GM23338 (cell line): ENCODE results near the gene DUSP15. TPM values are rescaled to one million over a fixed set of nuclear protein-coding genes. Genes with fewer than 3 reads are reported as not detected.

Experiments used
- ATAC-seq: fragments of 200-7000 bp; cut with Tn5 transposase; 3 replicates; pipeline ENCODE4 v1.9.1; 2020
- DNase-seq: peaks from one replicate; pipeline ENCODE4 v3.0.0-alpha.2; 2015; ENCODE audit warnings: low spot score
- H2AFZ ChIP-seq: fragments of 200-600 bp; sonication (generic); 2 replicates; pipeline ENCODE4 v1.8.0; 2016; ENCODE audit warnings: antibody characterized with exemption, mild to moderate bottlenecking, moderate library complexity
- H3F3A ChIP-seq: fragments of 200-600 bp; sonication (generic); replicated peaks from 2 replicates; pipeline ENCODE4 v1.8.0; 2017; ENCODE audit warnings: antibody characterized with exemption, mixed run types, low read depth
- H3K27ac ChIP-seq: fragments of 200-600 bp; sonication (generic); 2 replicates; pipeline ENCODE4 v1.6.1; 2016; ENCODE audit warnings: low read depth
- H3K27me3 ChIP-seq: fragments of 200-600 bp; sonication (generic); 2 replicates; pipeline ENCODE4 v1.8.0; 2016; ENCODE audit warnings: mild to moderate bottlenecking, mixed run types, moderate library complexity; ENCODE audit not compliant: insufficient read depth
- H3K36me3 ChIP-seq: fragments of 200-600 bp; sonication (generic); 2 replicates; pipeline ENCODE4 v1.8.0; 2016; ENCODE audit warnings: mild to moderate bottlenecking; ENCODE audit not compliant: insufficient read depth
- H3K4me1 ChIP-seq: fragments of 200-600 bp; sonication (generic); 2 replicates; pipeline ENCODE4 v1.8.0; 2016; ENCODE audit warnings: mild to moderate bottlenecking, moderate library complexity; ENCODE audit not compliant: insufficient read depth
- H3K4me2 ChIP-seq: fragments of 200-600 bp; sonication (generic); 2 replicates; pipeline ENCODE4 v1.7.1; 2017; ENCODE audit warnings: mixed run types
- H3K4me3 ChIP-seq: fragments of 200-600 bp; sonication (generic); 2 replicates; pipeline ENCODE4 v1.6.1; 2016; ENCODE audit warnings: mixed run types
- H3K79me2 ChIP-seq: fragments of 200-600 bp; sonication (generic); replicated peaks from 2 replicates; pipeline ENCODE4 v1.8.0; 2017; ENCODE audit warnings: mild to moderate bottlenecking; ENCODE audit not compliant: insufficient read depth
- H3K9me2 ChIP-seq: fragments of 200-600 bp; sonication (generic); 2 replicates; pipeline ENCODE4 v1.8.0; 2017; ENCODE audit not compliant: insufficient read depth
- H4K20me1 ChIP-seq: fragments of 200-600 bp; sonication (generic); replicated peaks from 2 replicates; pipeline ENCODE4 v1.8.0; 2017; ENCODE audit warnings: mild to moderate bottlenecking; ENCODE audit not compliant: insufficient read depth
- H3K27ac Mint-ChIP-seq: 2 replicates; pipeline ENCODE4 v1.8.0; 2020; ENCODE audit warnings: inconsistent platforms, mild to moderate bottlenecking, moderate library complexity, mixed read lengths
- H3K27me3 Mint-ChIP-seq: 3 replicates; pipeline ENCODE4 v1.8.0; 2022; ENCODE audit warnings: low read depth, mild to moderate bottlenecking, moderate library complexity, mixed read lengths, inconsistent platforms; ENCODE audit not compliant: insufficient read depth, poor library complexity
- H3K36me3 Mint-ChIP-seq: 3 replicates; pipeline ENCODE4 v1.8.0; 2021; ENCODE audit warnings: low read depth, mild to moderate bottlenecking, inconsistent platforms, moderate library complexity, mixed read lengths
- H3K4me1 Mint-ChIP-seq: 3 replicates; pipeline ENCODE4 v1.8.0; 2020; ENCODE audit warnings: mild to moderate bottlenecking, inconsistent platforms, mixed read lengths
- H3K4me3 Mint-ChIP-seq: 3 replicates; pipeline ENCODE4 v1.8.0; 2021; ENCODE audit warnings: moderate library complexity, mild to moderate bottlenecking, inconsistent platforms, mixed read lengths
- H3K9me3 Mint-ChIP-seq: 3 replicates; pipeline ENCODE4 v1.8.0; 2020; ENCODE audit warnings: moderate library complexity, mild to moderate bottlenecking, inconsistent platforms, mixed read lengths
- STAT1 ChIP-seq: IDR thresholded peaks from one replicate; pipeline ENCODE4 v1.6.1; 2016; ENCODE audit warnings: antibody characterized with exemption; ENCODE audit not compliant: unreplicated experiment
- polyA plus RNA-seq: library from polyadenylated mRNA; unstranded; fragments of >200 nt; fragmentation: Nextera tagmentation; extraction: Ambion mirVana; gene quantifications from 2 replicates; pipeline ENCODE4 v1.2.1, GENCODE V29; 2016
- total RNA-seq: library from RNA; depleted of rRNA; stranded (reverse); fragments of >200 nt; shearing (Covaris generic); gene quantifications from 2 replicates; pipeline ENCODE4 v1.2.3, GENCODE V29; 2014
- TF ChIP-seq, protein P1 (sequence below): IDR thresholded peaks from 2 replicates; pipeline ENCODE4 v1.6.1; 2016; ENCODE audit warnings: antibody characterized with exemption
- TF ChIP-seq, protein P2 (sequence below): fragments of 250-450 bp; sonication (Bioruptor Pico); IDR thresholded peaks from 2 replicates; pipeline ENCODE4 v1.5.0; 2020; ENCODE audit warnings: mild to moderate bottlenecking, moderate library complexity

DUSP15 gene
- total and polyA plus RNA-seq, 2 experiments from 2014 or later, result 0.61 to 2.8 TPM

DNA sequence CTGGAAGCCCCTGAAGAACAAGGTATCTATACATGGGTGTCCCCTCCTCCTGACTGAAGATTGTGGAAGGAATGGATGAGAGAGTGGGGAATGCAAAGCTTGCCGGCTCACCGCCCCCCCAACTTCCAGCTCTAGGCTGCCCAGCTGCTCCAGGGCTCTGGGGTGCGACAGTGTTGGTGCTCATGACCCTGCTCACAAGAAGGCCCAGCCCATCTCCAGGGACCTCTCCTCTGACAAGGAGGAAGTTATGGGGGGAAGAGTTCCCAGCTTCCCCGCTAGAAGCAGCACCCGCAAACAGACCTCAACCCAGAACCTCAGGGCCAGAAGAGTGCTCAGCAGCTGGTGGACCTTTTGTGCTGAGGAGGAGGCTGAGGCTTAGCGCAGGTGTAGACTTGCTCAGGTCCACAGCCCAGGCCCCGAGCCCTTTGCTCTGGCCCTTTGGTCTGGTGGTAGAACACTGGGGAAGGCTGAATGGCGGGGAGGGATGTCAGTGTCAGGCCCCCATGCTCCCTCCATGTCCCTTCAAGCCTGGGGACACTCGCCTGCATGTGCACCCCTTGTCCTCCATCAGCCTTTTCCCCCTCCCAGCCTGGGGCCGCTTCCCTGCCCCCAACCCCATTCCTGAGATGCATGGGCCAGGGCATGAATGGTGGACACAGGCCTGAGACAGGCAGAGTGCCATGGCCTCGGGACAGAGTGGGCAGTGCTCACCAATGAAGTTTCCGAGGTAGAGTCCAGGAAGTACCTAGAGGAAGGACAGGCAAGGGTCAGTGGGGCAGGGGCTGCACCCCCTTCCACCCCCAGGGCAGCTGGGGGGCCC, 1.3 kb downstream of the DUSP15 start (continued):
- no peak for TF ChIP-seq STAT1
- TF ChIP-seq, protein P1, sequence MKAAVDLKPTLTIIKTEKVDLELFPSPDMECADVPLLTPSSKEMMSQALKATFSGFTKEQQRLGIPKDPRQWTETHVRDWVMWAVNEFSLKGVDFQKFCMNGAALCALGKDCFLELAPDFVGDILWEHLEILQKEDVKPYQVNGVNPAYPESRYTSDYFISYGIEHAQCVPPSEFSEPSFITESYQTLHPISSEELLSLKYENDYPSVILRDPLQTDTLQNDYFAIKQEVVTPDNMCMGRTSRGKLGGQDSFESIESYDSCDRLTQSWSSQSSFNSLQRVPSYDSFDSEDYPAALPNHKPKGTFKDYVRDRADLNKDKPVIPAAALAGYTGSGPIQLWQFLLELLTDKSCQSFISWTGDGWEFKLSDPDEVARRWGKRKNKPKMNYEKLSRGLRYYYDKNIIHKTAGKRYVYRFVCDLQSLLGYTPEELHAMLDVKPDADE, result no peak
- TF ChIP-seq, protein P2, sequence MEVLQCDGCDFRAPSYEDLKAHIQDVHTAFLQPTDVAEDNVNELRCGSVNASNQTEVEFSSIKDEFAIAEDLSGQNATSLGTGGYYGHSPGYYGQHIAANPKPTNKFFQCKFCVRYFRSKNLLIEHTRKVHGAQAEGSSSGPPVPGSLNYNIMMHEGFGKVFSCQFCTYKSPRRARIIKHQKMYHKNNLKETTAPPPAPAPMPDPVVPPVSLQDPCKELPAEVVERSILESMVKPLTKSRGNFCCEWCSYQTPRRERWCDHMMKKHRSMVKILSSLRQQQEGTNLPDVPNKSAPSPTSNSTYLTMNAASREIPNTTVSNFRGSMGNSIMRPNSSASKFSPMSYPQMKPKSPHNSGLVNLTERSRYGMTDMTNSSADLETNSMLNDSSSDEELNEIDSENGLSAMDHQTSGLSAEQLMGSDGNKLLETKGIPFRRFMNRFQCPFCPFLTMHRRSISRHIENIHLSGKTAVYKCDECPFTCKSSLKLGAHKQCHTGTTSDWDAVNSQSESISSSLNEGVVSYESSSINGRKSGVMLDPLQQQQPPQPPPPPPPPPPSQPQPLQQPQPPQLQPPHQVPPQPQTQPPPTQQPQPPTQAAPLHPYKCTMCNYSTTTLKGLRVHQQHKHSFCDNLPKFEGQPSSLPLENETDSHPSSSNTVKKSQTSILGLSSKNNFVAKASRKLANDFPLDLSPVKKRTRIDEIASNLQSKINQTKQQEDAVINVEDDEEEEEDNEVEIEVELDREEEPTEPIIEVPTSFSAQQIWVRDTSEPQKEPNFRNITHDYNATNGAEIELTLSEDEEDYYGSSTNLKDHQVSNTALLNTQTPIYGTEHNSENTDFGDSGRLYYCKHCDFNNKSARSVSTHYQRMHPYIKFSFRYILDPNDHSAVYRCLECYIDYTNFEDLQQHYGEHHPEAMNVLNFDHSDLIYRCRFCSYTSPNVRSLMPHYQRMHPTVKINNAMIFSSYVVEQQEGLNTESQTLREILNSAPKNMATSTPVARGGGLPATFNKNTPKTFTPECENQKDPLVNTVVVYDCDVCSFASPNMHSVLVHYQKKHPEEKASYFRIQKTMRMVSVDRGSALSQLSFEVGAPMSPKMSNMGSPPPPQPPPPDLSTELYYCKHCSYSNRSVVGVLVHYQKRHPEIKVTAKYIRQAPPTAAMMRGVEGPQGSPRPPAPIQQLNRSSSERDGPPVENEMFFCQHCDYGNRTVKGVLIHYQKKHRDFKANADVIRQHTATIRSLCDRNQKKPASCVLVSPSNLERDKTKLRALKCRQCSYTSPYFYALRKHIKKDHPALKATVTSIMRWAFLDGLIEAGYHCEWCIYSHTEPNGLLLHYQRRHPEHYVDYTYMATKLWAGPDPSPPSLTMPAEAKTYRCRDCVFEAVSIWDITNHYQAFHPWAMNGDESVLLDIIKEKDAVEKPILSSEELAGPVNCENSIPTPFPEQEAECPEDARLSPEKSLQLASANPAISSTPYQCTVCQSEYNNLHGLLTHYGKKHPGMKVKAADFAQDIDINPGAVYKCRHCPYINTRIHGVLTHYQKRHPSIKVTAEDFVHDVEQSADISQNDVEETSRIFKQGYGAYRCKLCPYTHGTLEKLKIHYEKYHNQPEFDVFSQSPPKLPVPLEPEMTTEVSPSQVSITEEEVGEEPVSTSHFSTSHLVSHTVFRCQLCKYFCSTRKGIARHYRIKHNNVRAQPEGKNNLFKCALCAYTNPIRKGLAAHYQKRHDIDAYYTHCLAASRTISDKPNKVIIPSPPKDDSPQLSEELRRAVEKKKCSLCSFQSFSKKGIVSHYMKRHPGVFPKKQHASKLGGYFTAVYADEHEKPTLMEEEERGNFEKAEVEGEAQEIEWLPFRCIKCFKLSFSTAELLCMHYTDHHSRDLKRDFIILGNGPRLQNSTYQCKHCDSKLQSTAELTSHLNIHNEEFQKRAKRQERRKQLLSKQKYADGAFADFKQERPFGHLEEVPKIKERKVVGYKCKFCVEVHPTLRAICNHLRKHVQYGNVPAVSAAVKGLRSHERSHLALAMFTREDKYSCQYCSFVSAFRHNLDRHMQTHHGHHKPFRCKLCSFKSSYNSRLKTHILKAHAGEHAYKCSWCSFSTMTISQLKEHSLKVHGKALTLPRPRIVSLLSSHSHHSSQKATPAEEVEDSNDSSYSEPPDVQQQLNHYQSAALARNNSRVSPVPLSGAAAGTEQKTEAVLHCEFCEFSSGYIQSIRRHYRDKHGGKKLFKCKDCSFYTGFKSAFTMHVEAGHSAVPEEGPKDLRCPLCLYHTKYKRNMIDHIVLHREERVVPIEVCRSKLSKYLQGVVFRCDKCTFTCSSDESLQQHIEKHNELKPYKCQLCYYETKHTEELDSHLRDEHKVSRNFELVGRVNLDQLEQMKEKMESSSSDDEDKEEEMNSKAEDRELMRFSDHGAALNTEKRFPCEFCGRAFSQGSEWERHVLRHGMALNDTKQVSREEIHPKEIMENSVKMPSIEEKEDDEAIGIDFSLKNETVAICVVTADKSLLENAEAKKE (CRISPR knock-in tag), result no peak

DNA sequence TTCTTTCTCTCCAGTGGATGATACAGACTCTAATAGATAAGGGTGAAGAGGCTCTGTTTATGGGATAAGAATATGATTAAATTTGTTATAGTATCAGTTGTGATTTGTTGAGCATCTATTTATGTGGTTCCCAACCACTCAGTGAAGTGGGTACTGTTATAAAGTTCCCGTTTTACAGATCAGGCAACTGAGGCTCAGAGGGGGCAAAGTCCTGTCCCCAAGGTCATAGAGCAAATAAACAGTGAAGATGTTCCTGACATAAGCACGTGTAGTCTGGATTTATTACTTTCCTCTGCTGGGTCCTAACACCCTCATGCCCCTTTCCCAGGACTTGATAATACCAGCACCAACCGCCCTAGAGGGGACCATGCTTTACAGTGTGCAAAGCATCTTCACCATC, 4.1 kb downstream of the DUSP15 start:
- Histone ChIP-seq H3K4me3 (no peak overlapping the region), H3K36me3 (no peaks in the 10 kb centered on the region), H4K20me1 (no peaks in the 10 kb centered on the region; the same call in 1 of the 2 replicates), H3K4me1 (peaks cover 25% of the 10 kb centered on the region; the same call in 1 of the 2 replicates), H3K27me3 (peaks cover 62% of the 10 kb centered on the region), H3K27ac (no peak overlapping the region), H3F3A (peaks cover 18% of the 10 kb centered on the region; the same call in 1 of the 2 replicates), H3K4me2 (no peak overlapping the region), H2AFZ (no peak overlapping the region), H3K9me2 (no peaks in the 10 kb centered on the region), H3K79me2 (no peaks in the 10 kb centered on the region)
- peaks cover 51% of the 10 kb centered on the region for H3K9me3 Mint-ChIP-seq
- TF ChIP-seq STAT1, result no peak
- no peak for DNase-seq
- H3K27ac Mint-ChIP-seq, result no peak overlapping the region
- ATAC-seq, result no peak
- peaks cover 13% of the 10 kb centered on the region; the same call in 2 of the 3 replicates for H3K4me1 Mint-ChIP-seq
- H3K36me3 Mint-ChIP-seq, result no peaks in the 10 kb centered on the region; the same call in 2 of the 3 replicates
- peaks cover 37% of the 10 kb centered on the region for H3K27me3 Mint-ChIP-seq
- no peak overlapping the region for H3K4me3 Mint-ChIP-seq
